Kidney capillary endothelial cell (primary cell): ENCODE results near the gene SERPINA6.
"Not testable (repeated sequence)": the region's sequence is repeated elsewhere in the genome, so short reads cannot be mapped to it uniquely, and the experiment has no call there.

Experiments used
- DNase-seq: peaks from one replicate; pipeline ENCODE4 v3.0.0-alpha.2; 2018; ENCODE audit warnings: low spot score

Gene SERPINA6

GRCh38 chr14:94322648-94323570 is at the start of gene SERPINA6:
Gene SERPINA6 (minus strand): TSS chr14:94323336. CDS start chr14:94314648, 8,688 bp downstream.
- DNase-seq, result no peak

- DNase-seq, result no peak
Observed at GRCh38 chr14:94372021-94372605, 49.0 kb upstream of the SERPINA6 start.

- DNase-seq, result no peak
Observed at GRCh38 chr14:94370524-94370910, 47.4 kb upstream of the SERPINA6 start.

- DNase-seq, result not testable (repeated sequence)
Observed at GRCh38 chr14:94369766-94370523, 46.8 kb upstream of the SERPINA6 start.

DNA sequence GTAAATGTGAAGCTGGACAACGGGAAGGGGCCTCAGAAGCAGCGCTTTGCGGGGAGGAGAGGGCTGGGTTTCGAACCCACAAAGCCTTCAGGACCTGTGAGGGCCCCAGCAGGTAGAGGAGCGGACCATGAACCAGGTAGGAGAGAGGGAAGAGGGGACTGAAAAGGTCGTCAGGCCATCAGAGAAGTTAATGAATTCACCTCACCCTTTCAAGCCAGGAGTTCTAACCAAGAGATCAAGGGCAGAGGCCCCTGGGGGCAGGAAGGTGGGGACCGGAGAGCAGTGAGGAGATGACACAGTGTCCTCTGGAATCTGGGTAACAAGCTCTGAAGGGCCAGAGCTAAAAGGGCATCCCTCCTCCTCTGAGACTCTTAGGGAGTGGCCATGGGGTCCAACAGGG is 45.8 kb upstream of the SERPINA6 start:
- no peak for DNase-seq

DNA sequence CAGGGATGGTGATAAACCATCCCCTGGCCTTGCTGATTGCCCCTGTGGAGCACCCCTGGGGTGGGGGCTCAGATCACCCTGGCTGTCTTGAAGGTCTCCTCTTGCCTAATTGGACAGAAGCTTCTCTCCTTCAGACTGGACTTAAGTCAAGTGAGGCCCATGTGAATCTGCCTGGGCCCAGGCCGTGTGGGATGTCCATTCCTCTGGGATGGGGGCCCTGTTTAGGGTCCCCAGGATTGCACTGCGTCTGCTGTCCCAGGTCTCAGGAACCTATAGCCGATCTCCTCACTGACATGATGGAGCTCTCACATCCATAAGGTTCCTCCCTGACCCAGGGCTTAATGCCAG is 45.1 kb upstream of the SERPINA6 start:
- no peak for DNase-seq

GRCh38 chr14:94367347-94368242 is 44.5 kb upstream of the SERPINA6 start:
- DNase-seq, result no peak

GRCh38 chr14:94366146-94366915 is 43.2 kb upstream of the SERPINA6 start, which contains the start of gene SERPINA2:
Gene SERPINA2 (minus strand): TSS chr14:94366698.
- no peak for DNase-seq

DNA sequence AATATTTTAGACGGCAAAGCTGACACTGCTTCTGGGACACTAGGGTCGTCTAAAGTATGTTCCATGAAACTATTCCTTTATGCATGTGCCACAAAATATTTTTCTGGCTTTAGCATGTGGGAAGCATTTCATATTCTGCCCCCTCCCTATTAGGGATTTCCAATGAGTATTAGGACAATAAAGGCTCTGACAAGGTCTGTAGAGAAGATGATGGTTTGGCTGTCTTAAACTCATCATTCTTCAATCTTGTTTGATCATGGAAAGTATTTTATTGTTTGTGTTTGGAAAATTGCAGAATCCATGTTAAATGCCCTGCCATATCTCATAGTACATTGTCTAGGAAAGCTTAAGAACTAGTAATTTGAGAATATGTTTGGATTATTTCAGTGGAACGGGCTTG is 42.5 kb upstream of the SERPINA6 start:
- DNase-seq, result no peak

- no peak for DNase-seq
Observed at GRCh38 chr14:94364964-94365363, 41.8 kb upstream of the SERPINA6 start.

GRCh38 chr14:94364037-94364436 is 40.9 kb upstream of the SERPINA6 start:
- no peak for DNase-seq

DNA sequence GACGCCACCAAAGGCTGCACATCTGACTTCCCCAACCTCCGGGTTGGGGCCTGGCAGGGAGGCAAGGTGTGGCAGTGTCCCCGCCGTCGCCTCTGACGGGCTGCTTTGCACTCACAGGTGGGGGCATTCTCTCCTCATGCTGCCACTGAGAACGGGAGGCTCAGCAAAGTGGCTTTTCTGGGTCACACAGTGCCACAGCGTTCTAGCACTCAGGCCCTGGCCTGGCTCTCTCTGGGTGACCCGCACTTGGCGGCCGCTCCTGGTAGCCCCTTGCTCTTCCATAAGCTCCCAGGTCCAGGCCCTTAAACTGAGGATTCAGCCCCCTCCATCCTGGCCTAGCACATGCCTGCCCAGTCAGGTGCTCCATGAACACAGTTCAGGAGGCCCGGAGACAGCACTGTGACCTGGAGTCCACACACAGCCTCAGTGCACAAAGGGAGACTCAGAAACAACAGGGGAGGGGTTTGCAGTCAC is 40.1 kb upstream of the SERPINA6 start:
- DNase-seq, result no peak

DNA sequence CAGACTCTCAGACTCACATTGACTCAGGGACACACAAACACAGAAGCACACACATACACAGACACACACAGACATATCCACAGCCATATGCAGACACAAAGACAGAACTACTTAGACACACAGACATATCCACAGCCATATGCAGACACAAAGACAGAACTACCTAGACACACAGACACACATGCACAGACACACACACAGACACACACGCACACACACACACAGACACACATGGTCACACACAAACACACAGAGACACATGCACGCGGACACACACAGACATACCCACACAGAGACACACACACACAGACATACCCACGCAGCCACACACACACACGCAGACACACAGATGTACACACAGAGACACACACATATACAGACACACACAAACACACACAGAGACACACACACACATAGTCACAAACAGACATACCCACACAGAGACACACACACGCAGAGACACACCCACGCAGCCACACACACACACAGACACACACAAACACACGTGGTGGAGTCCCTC is 39.5 kb upstream of the SERPINA6 start:
- no peak for DNase-seq

DNA sequence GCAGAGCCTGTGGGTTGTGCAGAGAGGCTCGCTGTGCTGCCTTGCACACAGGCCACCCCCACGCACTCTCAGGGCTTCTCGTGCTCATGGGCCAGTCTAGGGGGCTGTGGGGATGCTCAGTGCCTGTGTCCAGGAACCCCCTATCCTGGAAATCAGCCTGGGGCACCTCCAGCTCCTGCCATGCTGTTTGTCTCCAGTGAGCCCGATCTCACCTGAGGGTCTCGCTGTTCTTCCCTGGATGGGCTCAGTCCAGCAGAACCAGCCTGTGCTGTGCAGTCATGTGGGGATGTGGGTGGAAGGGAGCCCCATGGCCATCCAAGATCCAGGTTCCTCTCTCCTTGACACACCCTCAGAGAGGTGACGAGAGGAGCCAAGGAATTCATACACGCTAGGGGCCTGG is 38.5 kb upstream of the SERPINA6 start:
- no peak for DNase-seq

GRCh38 chr14:94360945-94361565 is 37.9 kb upstream of the SERPINA6 start:
- DNase-seq, result no peak

DNA sequence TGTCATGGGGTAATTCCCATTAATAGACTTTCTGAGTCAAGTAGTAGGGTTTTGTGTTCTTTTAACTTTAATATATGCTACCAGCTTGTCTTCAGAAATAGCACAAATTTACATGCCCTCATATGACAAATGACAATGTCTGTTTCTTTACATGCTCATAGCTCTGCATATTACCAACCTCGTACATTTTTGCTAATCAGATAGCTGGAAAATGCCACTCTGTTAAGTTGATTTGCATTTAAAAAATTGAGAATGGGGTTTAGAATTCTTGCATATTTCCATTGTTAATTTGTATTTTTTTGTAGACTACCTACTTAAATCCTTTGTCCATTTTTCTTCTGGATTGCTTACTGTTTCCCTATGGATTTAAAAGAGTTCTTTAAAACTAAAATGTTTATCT is 34.0 kb upstream of the SERPINA6 start:
- DNase-seq, result no peak

DNA sequence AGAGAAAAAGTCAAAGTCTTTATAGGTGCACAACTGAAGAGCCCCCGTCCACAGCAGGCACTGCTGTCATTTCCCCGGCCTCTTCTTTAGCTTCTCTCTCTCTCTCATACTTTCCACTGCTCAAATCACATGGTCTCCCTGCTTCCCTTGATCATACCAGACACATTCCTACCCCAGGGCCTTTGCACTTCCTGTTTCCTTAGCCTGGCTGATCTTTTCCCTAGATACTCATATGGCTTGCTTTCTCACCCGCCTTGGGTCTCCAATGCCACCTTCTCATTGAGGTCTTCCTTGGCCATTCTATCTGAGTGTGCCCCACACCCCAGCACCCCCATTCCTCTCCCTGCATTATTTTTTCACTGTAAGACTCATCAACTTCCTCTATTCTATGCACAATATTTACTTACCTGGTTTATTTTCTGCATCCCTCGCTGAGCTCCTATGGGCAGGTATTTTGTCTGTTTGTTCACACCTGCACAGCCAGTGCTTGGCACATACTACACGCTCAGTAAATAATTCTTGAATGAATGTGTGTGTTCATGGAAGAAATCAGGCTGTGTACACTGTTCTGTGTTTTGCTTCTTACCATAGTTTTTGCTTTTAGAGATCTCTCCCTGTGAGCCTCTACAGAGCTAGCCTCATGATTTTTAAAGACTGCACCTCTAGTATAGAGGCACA is 33.4 kb upstream of the SERPINA6 start:
- DNase-seq, result no peak

DNA sequence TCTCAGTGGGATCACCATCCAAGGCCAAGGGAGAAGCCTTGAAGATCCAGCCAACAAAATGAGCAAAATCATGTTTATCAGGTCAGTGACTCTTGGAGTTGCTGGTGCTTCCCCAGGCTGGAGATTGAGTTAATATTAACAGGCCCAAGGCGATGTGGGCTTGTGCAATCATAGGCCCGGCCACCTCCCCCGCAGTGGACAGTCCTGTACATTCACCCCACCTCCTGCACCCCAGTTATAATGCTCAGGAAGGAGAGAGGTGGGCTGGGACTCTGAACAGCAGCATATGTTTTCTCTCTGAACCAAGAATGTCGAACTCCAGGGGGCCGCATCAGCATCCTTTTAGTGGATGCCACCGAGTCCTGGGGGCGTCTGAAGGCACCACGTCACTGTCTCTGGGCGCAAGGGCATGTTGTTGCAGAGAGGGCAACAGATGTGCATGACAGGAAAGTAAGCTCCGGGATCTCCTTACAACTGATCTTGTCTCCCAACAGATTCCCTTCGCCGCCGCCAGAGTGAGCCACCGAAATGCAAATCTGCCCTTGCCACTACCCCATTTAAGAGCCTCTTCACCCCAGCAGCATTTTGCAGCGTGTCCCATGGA is 32.2 kb upstream of the SERPINA6 start:
- DNase-seq, result no peak

DNA sequence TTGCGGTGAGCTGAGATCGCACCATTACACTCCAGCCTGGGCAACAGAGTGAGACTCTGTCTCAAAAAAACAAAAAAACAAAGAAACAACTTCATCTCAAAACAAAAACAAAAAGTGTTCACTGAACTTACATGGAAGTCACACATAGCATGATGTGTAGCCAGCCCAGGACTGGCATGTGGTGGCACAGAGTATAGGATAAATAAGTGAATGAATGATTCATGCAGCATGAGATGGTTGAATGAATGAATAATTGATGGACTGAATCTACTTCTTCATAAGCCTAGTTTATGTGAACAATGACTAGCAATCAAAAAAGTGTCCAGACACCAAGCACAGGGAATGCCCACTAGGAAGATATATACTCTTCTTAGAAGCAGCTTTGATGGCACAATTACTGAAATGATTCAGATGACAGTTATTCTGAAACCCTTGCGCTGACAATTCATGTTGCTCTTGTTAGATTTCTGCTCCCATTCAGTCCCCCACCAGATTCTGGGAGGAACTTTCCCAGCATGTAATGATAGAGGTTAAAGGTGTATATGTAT is 31.6 kb upstream of the SERPINA6 start:
- DNase-seq, result no peak
